Naive B cell (primary cell): ENCODE measurements around the gene PIK3R5. TPM values are rescaled to one million over a fixed set of nuclear protein-coding genes. Genes with fewer than 3 reads are reported as not detected.

Experiments
- ATAC-seq, 2 donors: fragments of 150-1000 bp; cut with Tn5 transposase; 2 replicates each; pipeline ENCODE4 v1.10.0; 2021; ENCODE audit warnings: low read depth in 2 of 2, mild to moderate bottlenecking in 2 of 2, moderate library complexity in 2 of 2
- DNase-seq: peaks from one replicate; pipeline ENCODE4 v3.0.0; 2022
- H3K27ac Mint-ChIP-seq, 6 donors: one replicate each; pipeline ENCODE4 v1.8.0; 2020 to 2022; ENCODE audit warnings: mild to moderate bottlenecking in 6 of 6, mixed read lengths in 6 of 6, moderate library complexity in 5 of 6, inconsistent platforms in 2 of 6
- H3K27me3 Mint-ChIP-seq, 3 donors: one replicate each; pipeline ENCODE4 v1.8.0; 2021 to 2022; ENCODE audit warnings: mixed read lengths in 3 of 3, mild to moderate bottlenecking in 1 of 3
- H3K36me3 Mint-ChIP-seq, 2 donors: one replicate each; pipeline ENCODE4 v1.8.0; 2020 to 2022; ENCODE audit warnings: mixed read lengths in 2 of 2, inconsistent platforms in 1 of 2, mild to moderate bottlenecking in 1 of 2
- H3K4me1 Mint-ChIP-seq, 3 donors: one replicate each; pipeline ENCODE4 v1.8.0; 2020 to 2022; ENCODE audit warnings: mixed read lengths in 3 of 3, inconsistent platforms in 1 of 3, mild to moderate bottlenecking in 1 of 3, moderate library complexity in 1 of 3
- H3K4me3 Mint-ChIP-seq, 8 donors: one replicate each; pipeline ENCODE4 v1.8.0; 2020 to 2022; ENCODE audit warnings: mild to moderate bottlenecking in 8 of 8, mixed read lengths in 8 of 8, moderate library complexity in 8 of 8, inconsistent platforms in 2 of 8
- H3K9me3 Mint-ChIP-seq, 7 donors: one replicate each; pipeline ENCODE4 v1.8.0; 2020 to 2022; ENCODE audit warnings: mixed read lengths in 7 of 7, mild to moderate bottlenecking in 5 of 7, inconsistent platforms in 2 of 7, moderate library complexity in 1 of 7
- polyA plus RNA-seq, 6 donors: library from polyadenylated mRNA; unstranded; fragments of 300-500 nt; fragmentation: Illumina TruSeq; gene quantifications; one replicate each; pipeline ENCODE4 v1.2.3, GENCODE V29; 2021; ENCODE audit warnings: low read depth in 6 of 6

PIK3R5 gene
- polyA plus RNA-seq, 6 donors from 2014 or later = 9.7 to 24.8 (median 11.7) TPM

DNA sequence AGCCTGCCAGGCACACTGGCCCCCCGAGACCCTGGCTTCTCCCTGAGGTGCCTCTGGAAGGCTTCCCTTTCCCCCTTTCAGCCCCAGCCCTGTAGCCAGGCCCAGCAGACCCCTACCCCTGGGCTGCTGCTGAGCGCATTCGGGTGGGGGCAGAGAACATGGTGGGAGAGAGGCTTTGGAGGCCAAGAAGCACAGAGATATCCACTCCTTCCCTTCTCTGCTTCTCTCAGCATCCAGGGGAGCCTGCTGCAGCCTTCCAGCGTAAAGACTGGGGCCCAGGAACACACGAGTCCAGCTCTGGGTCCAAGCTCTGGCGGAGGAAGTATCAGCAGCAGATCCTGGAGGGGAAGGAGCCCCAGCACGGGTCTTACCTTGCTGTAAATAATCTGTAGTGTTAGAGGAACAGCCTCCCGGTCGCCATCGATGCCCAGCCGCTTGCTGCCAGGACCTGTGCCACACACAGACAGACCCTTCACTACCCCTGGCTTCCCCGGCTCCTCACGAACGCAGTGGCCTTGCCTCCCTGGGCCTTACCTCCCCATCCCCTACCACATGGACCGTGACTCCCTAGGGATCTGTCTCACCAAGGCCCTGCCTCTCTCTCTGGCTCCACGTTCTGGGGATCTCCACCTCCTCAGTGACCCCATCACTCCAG, 81.0 kb downstream of the PIK3R5 start:
- H3K9me3 Mint-ChIP-seq = peaks cover 0 to 4% (median 0%) of the 10 kb centered on the region in 7 donors
- peaks cover 22 to 54% of the 10 kb centered on the region in 2 donors for H3K36me3 Mint-ChIP-seq
- DNase-seq (no peak), ATAC-seq (no peak)
- no peaks in the 10 kb centered on the region for H3K27me3 Mint-ChIP-seq
- H3K4me3 Mint-ChIP-seq = no peak overlapping the region
- H3K27ac Mint-ChIP-seq = no peak overlapping the region
- H3K4me1 Mint-ChIP-seq = peaks cover 0 to 11% (median 0%) of the 10 kb centered on the region in 3 donors

DNA sequence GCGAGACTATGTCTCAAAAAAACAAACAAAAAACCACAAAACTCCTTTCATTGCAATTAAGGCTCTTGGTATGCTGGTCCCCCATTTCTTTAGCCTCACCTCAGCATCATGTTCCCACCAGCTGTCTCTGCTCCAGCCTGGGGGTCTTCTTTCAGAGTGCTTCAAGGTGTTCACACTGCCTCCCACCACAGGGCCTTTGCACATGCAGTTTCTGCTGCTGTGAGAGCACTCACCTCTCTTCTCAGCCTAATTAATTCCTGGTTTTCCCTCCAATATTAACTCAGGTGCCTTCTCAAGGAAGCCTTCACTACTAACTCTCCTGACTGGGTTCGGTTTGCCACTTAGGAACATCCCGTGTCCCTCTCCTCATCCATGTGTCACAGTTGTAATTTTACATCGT, 82.2 kb downstream of the PIK3R5 start:
- ATAC-seq (no peak), DNase-seq (no peak)
- Mint-ChIP-seq H3K4me3 (no peak overlapping the region), H3K27me3 (no peaks in the 10 kb centered on the region), H3K9me3 (peaks cover 0 to 4% (median 0%) of the 10 kb centered on the region in 7 donors), H3K36me3 (peaks cover 29 to 58% of the 10 kb centered on the region in 2 donors), H3K4me1 (peaks cover 0 to 11% (median 2%) of the 10 kb centered on the region in 3 donors), H3K27ac (peak overlapping the region in 2 of 6 donors; percentile 22 to 72)

DNA sequence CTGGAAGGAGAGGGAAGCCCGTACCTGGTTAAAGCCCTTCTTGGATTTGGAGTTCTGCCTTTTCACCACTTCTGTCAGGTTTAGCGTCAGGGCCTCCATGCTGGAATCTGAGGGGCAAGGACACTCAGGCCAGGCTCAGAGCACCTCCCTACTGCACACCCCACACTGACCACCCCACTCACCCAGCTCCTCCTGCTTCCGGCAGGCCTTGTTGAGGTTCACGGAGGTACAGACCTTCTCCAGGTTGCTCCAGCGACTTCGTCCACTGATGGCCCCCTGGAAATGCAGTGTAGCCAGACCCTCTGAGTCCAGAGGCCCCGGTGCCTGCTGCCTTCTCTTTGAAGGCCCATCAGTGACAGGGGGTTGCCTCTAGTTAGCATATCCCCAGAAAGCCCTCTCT, 83.9 kb downstream of the PIK3R5 start:
- H3K4me1 Mint-ChIP-seq = peaks cover 0 to 11% (median 10%) of the 10 kb centered on the region in 3 donors
- H3K4me3 Mint-ChIP-seq = no peak overlapping the region
- peaks cover 0 to 4% (median 0%) of the 10 kb centered on the region in 7 donors for H3K9me3 Mint-ChIP-seq
- DNase-seq = no peak
- ATAC-seq = no peak
- H3K27ac Mint-ChIP-seq = peak overlapping the region in 1 of 6 donors; percentile 55
- H3K27me3 Mint-ChIP-seq = no peaks in the 10 kb centered on the region
- peaks cover 36 to 61% of the 10 kb centered on the region in 2 donors for H3K36me3 Mint-ChIP-seq

DNA sequence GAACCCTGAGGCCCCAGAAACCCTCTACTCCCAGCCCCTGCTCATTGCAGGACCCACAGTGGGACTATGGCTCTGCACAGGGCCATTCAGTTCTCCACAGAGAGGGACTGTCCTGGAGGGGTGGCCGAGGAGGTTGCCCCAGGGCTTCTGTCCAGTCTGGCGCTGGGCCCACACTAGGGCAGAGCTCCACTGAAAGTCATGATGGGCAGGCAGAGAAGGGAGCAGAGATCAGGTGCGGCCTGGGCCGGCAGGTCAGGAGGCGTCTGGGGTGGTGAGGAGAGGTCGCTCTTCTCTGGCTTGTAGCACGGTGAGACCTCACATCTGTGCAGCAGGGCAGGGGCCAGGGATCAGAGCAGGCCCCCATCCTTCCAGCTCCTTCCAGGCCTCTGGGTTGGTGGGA, 85.0 kb downstream of the PIK3R5 start:
- Mint-ChIP-seq H3K36me3 (peaks cover 36 to 54% of the 10 kb centered on the region in 2 donors), H3K27me3 (no peaks in the 10 kb centered on the region), H3K9me3 (peaks cover 0 to 4% (median 0%) of the 10 kb centered on the region in 7 donors), H3K27ac (peak overlapping the region in 1 of 6 donors; percentile 15), H3K4me3 (no peak overlapping the region), H3K4me1 (peaks cover 0 to 11% (median 10%) of the 10 kb centered on the region in 3 donors)
- ATAC-seq (no peak), DNase-seq (no peak)

DNA sequence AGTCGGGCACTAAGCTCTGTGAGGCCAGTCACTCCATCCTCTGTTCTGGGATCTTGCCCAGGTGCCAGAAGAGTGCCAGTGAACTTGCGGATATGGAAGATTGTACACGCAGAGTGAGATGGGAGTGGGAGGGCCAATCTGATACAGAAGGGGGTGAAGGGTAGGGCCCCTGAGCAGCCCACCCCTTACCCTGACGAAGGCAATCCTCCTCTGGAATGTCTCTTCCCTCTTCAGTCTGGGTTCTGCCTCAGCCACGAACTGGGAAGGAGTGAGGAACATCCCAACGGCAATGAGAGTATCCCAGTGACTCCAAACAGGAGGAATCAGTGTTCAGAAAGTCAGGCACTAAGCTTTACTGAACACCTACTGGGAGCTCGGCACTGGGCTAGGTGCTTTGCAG, 86.1 kb downstream of the PIK3R5 start:
- ATAC-seq (no peak), DNase-seq (no peak)
- peaks cover 0 to 11% (median 10%) of the 10 kb centered on the region in 3 donors for H3K4me1 Mint-ChIP-seq
- peak overlapping the region in 1 of 8 donors; percentile 58 for H3K4me3 Mint-ChIP-seq
- peak overlapping the region in 1 of 6 donors; percentile 6 for H3K27ac Mint-ChIP-seq
- no peaks in the 10 kb centered on the region for H3K27me3 Mint-ChIP-seq
- peaks cover 0 to 2% (median 0%) of the 10 kb centered on the region in 7 donors for H3K9me3 Mint-ChIP-seq
- peaks cover 36 to 53% of the 10 kb centered on the region in 2 donors for H3K36me3 Mint-ChIP-seq

DNA sequence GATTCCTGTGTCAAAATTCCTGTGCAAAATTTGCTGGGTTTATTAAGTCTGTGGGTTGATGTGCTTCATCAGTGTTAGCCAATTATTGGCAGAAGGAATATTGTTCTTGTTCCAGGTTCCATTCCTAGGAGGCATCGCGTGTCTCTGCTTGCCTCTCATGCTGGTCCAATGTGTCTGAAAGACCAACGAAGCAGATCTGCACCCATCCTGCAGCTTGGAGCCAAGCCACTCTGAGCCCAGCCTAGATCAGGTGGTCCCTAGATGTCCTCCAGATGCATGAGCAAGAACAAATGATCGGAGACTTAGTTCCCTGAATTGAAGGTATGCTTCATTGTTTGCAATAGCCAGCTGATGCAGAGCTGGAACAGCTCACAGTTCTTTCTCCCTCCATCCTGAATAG, 87.5 kb downstream of the PIK3R5 start:
- no peak overlapping the region for H3K4me3 Mint-ChIP-seq
- DNase-seq (no peak), ATAC-seq (no peak)
- H3K9me3 Mint-ChIP-seq = no peaks in the 10 kb centered on the region
- H3K36me3 Mint-ChIP-seq = peaks cover 26 to 38% of the 10 kb centered on the region in 2 donors
- peaks cover 3 to 16% (median 12%) of the 10 kb centered on the region in 3 donors for H3K4me1 Mint-ChIP-seq
- peaks cover 0 to 11% (median 8%) of the 10 kb centered on the region in 3 donors for H3K27me3 Mint-ChIP-seq
- H3K27ac Mint-ChIP-seq = peak overlapping the region in 2 of 6 donors; percentile 23 to 76

DNA sequence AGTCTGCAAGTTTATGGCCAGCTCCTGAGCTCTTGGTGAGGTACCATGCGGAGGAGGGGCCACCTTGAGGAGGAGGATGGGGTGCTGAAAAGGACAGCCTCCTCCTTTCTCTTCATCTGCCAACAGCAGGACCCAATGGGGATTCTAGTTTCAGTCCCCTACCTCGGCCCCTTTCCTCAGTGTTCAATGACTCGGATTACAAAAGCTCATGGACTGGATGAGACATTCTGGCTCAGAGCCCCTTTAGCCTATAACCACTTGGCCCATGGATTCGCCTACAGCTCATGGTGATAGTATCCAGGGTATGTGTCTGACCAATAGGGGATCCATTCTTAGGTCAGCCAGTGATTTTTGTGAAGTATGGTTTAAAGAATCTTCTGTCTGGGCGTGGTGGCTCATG, 89.5 kb downstream of the PIK3R5 start:
- DNase-seq = no peak
- peaks cover 19 to 21% of the 10 kb centered on the region in 2 donors for H3K36me3 Mint-ChIP-seq
- no peak overlapping the region for H3K27ac Mint-ChIP-seq
- H3K27me3 Mint-ChIP-seq = peaks cover 0 to 12% (median 8%) of the 10 kb centered on the region in 3 donors
- no peak for ATAC-seq
- no peak overlapping the region for H3K4me3 Mint-ChIP-seq
- H3K4me1 Mint-ChIP-seq = peaks cover 10 to 24% (median 10%) of the 10 kb centered on the region in 3 donors
- no peaks in the 10 kb centered on the region for H3K9me3 Mint-ChIP-seq

DNA sequence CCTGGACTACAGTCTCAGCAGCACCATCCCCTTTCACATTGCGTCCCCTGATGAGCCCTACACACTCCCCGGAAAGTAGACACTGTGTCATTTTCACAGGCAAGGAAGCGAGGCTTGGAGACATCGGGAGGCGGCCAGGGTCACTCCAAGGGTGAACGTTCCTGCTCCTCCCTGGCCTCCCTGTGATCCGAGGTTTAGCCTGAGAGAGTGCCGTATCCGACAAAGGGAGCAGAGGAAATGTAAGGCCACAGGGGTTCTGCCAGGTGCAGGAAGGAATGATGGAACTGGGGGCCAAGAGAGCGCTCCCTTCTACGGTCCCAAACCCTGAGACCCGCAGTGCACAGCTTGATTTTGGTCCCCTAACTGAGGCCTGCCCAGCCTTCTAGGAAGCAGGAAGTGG, 90.1 kb downstream of the PIK3R5 start:
- no peak for DNase-seq
- H3K4me1 Mint-ChIP-seq = peaks cover 10 to 24% (median 10%) of the 10 kb centered on the region in 3 donors
- H3K36me3 Mint-ChIP-seq = peaks cover 15 to 19% of the 10 kb centered on the region in 2 donors
- ATAC-seq = no peak
- no peaks in the 10 kb centered on the region for H3K9me3 Mint-ChIP-seq
- H3K27me3 Mint-ChIP-seq = peaks cover 0 to 12% (median 9%) of the 10 kb centered on the region in 3 donors
- H3K4me3 Mint-ChIP-seq = no peak overlapping the region
- no peak overlapping the region for H3K27ac Mint-ChIP-seq

DNA sequence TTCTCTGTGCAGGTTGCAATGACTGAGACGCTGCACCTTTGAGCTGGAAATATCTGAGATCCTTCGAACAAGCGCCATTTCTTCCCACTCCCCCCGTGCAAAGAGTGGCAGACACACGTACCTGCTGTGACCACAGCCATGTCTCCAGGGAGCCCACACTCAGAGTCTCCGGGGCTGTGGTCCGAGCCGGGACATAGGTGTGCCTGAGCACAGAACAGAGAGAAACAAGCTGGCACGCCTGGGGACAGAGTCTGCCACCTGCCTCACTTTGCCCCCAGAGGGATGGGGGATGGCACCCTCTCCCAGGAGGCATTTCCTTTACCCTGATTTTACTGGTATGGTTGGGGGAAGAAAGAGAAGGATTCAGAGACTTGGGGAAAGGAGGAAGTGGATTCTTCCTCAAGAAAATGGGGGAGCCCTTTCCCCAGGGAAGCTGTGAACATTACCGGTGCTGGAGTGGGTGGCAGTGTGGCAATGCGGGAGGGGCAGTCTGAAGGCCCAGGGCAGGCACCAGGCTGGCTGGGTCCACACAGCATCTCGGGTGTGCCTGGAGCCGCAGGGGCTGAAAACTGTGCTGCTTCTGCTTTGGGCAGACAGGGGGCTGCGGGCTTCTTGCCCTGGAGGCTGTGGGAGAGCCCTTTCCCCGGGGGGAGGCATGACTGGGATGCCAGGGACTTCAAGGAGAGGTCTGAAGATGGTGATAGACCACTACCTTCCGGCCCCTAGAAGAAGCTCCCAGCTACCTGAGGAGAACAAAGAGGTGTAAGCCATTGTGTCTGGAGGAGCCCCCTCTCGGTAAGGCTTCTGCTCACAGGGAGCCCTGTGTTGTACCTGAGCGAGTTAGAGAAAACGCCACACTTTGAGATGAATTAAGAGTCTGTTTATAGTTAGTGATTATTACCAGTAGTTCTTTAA, 91.4 kb downstream of the PIK3R5 start:
- Mint-ChIP-seq H3K9me3 (no peaks in the 10 kb centered on the region), H3K27me3 (peaks cover 0 to 18% (median 16%) of the 10 kb centered on the region in 3 donors), H3K4me1 (peaks cover 10 to 24% (median 10%) of the 10 kb centered on the region in 3 donors), H3K36me3 (peaks cover 14% of the 10 kb centered on the region in 2 donors), H3K27ac (peak overlapping the region in 2 of 6 donors; percentile 49 to 59), H3K4me3 (no peak overlapping the region)
- DNase-seq (no peak), ATAC-seq (no peak)

DNA sequence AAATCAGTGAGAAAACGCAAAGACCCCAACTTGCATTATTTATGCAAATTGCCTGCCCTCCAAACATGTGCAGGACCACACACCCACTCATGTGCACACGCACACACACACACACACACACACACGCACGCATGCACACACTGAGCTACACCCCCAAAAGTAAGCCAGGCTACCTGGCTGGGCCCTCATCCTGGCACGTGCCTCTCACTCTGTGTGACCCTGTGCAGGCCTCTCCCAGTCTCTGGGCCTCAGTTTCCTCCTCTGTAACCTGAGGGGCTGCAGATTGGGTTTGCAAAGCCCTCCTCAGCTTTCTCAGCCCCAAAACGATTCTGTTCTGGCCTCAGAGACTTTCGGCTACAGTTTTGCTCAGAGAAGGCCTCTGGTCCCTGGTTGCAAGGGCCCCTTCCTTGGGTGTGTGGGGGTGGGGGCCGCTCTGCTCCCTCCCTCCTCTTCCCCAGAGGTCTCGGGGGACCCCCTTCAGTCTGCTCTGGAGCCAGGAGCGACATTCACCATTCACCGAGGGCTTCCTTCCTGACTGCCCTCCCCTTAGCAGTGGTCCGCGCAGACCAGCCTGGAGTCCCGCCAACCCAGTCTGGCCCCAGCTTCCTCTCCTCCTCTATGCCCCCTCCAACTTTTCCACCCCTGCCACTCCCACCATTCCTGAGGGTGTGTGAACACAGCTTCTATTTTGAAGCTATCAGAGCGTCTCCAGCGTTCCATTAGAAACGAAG, 92.6 kb downstream of the PIK3R5 start:
- ATAC-seq = no peak
- DNase-seq = no peak
- H3K36me3 Mint-ChIP-seq = peaks cover 3 to 5% of the 10 kb centered on the region in 2 donors
- H3K4me3 Mint-ChIP-seq = no peak overlapping the region
- H3K4me1 Mint-ChIP-seq = peaks cover 12 to 21% (median 12%) of the 10 kb centered on the region in 3 donors
- peak overlapping the region in 3 of 6 donors; percentile 39 to 88 (median 53) for H3K27ac Mint-ChIP-seq
- peaks cover 4 to 21% (median 16%) of the 10 kb centered on the region in 3 donors for H3K27me3 Mint-ChIP-seq
- H3K9me3 Mint-ChIP-seq = no peaks in the 10 kb centered on the region

DNA sequence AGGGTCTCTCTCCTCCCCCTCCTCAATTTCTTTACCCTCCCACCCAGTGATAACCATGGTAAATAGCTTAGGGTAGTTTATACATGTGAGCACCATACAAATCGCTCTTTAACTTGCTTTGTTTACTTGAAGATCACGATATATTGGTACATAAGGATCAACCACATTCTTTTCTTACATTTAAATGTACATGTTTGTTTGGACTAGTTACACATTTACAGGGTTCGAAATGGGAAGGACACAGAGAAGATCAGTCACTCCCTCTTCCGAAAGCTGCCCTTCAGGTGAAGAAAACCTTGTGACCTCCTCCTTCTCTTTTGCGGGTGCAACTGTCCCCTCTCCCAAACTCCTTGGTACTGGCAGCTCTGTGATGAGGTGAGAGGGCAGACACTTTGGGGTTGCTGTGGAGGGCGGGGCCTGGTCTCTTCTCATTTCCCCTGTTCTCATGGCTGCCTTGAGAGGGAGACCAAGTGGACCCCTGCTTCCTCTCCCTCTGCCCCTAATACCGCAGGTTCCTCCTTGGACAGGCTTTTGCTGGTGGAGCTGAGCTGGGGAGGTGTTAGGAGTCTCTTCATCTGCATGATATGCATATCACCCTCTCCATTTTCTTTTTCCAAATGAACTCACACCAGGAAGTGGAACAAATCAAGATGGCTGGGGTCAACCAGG, 93.3 kb downstream of the PIK3R5 start:
- Mint-ChIP-seq H3K4me1 (peaks cover 19 to 25% (median 19%) of the 10 kb centered on the region in 3 donors), H3K36me3 (no peaks in the 10 kb centered on the region)
- DNase-seq = no peak

DNA sequence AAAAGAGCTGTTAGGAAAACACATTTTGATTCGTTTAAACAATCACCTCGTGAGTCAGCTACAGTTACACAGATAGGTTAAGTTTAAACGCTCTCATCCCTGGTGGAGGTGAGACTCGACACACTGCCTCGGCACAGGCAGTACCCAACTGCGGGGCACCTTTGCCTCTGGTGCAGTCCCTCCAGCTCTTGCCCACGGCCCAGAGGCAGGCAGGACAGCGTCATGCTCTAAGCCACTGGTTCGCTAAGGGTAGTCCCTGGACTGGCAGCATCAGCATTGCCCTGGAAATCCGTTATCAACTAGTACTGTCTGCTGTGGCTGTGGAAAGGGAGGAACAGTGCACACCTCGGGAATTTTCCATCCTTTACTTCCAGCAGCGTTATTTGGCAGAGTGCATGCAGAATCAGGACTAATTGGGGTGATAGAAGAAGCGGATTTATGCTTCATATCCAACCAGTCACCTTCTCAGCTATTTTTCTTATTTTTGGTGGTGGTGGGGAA, 94.4 kb downstream of the PIK3R5 start:
- H3K27me3 Mint-ChIP-seq = peaks cover 4 to 35% (median 23%) of the 10 kb centered on the region in 3 donors
- H3K9me3 Mint-ChIP-seq = no peaks in the 10 kb centered on the region
- H3K27ac Mint-ChIP-seq = no peak overlapping the region
- no peak for DNase-seq
- H3K36me3 Mint-ChIP-seq = no peaks in the 10 kb centered on the region
- H3K4me1 Mint-ChIP-seq = peaks cover 19 to 33% (median 24%) of the 10 kb centered on the region in 3 donors
- no peak overlapping the region for H3K4me3 Mint-ChIP-seq
- no peak for ATAC-seq

More for the DNA sequence above, 93.3 kb downstream of the PIK3R5 start:
- ATAC-seq = no peak
- Mint-ChIP-seq H3K9me3 (no peaks in the 10 kb centered on the region), H3K27me3 (peaks cover 4 to 27% (median 16%) of the 10 kb centered on the region in 3 donors), H3K27ac (peak overlapping the region in 1 of 6 donors; percentile 41), H3K4me3 (no peak overlapping the region)
